GM13976 (cell line): ENCODE results near the gene STK39.

ENCODE experiments used
- DNase-seq: peaks from one replicate; pipeline ENCODE4 v3.0.0; 2012; ENCODE audit warnings: low spot score
- in situ Hi-C: fragments of 300-500 bp; cut with MboI; formaldehyde crosslinking; loops from one replicate; pipeline ENCODE4 v1.12.0; 2022; ENCODE audit warnings: low sequenced_read_pairs, mixed read lengths, inconsistent platforms; ENCODE audit not compliant: unreplicated experiment
- TF ChIP-seq, protein P1 (sequence below): IDR thresholded peaks from 2 replicates; pipeline ENCODE4 v1.5.1; 2012; ENCODE audit warnings: borderline replicate concordance, mild to moderate bottlenecking; ENCODE audit not compliant: insufficient read depth; ENCODE audit errors: extremely low read depth, missing control alignments, control extremely low read depth

The STK39 gene

DNA sequence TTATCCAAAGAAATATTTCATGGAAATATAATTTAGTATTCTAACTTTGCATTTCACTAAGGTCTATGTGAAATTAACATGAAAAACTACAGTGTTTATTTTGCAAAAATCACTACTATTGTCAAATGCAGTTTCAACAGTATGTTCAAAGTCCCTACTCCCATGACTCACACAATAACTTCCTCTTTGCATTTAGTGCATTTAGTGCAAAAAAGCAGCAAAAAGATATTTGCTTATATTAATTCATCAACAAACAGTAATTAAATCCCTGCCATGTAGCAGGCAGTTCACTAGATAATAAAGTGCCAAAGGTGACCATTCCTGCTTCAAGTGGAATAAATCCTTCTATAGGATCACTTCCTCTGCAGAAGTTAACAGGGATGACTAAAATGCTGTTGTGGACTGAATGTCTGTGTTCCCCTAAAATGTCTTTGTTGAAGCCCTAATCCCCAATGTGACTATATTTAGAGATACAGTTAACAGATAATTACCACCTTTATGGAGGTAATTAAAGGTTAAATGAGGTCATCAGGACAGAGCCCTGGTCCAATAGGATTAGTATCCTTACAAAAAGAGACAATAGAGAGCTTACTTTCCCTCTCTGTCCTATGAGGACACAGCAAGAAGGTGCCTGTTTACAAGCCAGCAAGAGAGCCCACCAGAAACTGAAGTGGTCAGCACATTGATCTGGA lies 61.7 kb downstream of the STK39 start:
- in situ Hi-C loops, result no loop called here
- TF ChIP-seq, protein P1, sequence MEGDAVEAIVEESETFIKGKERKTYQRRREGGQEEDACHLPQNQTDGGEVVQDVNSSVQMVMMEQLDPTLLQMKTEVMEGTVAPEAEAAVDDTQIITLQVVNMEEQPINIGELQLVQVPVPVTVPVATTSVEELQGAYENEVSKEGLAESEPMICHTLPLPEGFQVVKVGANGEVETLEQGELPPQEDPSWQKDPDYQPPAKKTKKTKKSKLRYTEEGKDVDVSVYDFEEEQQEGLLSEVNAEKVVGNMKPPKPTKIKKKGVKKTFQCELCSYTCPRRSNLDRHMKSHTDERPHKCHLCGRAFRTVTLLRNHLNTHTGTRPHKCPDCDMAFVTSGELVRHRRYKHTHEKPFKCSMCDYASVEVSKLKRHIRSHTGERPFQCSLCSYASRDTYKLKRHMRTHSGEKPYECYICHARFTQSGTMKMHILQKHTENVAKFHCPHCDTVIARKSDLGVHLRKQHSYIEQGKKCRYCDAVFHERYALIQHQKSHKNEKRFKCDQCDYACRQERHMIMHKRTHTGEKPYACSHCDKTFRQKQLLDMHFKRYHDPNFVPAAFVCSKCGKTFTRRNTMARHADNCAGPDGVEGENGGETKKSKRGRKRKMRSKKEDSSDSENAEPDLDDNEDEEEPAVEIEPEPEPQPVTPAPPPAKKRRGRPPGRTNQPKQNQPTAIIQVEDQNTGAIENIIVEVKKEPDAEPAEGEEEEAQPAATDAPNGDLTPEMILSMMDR, result no peak
- no peak for DNase-seq

DNA sequence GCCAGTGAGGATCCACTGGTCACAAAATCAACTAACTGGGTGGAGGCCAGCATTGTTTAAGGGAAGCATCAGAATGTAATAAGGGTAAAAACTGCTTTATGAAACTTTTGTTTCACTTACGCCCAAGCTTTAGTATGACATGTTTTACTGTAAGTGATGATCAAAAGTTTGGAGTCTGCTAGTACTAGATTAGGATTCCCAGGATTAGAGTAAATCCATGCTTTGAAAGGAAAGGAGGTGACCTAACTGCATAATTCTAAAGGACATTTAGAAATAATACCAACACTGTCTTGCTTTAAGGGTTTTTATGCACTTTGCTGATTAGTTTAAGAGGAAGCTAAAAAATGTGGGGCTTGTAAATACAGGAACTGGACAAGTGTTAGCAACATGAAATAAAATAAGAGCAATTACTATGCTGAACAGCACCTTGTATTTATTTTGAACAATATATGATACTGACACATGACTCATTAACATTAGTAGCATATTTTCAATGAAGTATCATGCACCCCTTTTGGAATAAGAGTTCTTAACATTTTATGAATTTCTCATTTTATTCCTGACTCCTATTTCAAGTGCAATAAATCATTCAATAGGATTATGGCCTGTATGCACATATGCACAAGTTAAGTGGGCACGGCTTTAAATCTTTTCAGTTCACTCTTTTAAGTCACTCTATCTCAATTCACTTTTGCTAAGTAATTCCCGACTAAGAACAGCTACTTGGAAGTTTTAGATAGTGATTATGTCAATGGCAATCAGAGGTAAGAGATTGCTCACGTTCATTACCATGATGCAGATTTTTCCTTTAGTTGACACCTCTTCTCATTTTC lies 62.5 kb downstream of the STK39 start:
- TF ChIP-seq, protein P1, result no peak
- DNase-seq, result no peak
- in situ Hi-C loops, result no loop called here

DNA sequence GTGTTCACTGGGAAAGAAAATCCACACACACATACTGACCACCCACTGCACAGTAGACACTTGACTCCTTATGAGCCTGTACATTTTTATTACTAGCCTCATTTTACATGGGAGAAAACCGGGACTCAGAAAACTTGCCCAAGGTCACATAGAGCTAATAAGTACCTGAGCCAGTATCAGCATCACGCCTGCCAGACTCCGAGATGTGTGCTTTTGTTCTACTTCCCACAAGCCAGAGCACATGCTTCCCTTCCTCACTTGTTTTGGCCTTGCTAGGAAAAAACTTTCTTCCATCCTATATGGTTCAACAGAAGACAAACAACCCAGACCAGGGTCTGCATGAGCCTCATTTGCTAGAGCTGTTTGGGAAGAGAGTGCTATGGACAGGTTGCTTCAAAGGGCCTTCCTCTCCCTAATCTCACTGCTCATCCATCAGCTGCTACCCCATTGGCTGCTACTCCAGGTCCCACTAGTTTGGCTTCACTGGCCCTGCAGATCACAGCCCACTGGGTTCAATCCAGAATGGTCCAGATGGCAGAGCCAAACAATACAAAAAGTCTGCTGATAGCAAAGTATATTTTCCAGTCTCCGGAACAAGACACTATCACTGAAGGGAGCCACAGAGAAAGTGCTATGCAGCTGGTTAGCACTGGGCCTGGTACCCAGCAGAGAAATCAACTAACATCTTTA lies 63.9 kb downstream of the STK39 start:
- DNase-seq, result no peak
- in situ Hi-C loops, result no loop called here
- TF ChIP-seq, protein P1, result no peak

DNA sequence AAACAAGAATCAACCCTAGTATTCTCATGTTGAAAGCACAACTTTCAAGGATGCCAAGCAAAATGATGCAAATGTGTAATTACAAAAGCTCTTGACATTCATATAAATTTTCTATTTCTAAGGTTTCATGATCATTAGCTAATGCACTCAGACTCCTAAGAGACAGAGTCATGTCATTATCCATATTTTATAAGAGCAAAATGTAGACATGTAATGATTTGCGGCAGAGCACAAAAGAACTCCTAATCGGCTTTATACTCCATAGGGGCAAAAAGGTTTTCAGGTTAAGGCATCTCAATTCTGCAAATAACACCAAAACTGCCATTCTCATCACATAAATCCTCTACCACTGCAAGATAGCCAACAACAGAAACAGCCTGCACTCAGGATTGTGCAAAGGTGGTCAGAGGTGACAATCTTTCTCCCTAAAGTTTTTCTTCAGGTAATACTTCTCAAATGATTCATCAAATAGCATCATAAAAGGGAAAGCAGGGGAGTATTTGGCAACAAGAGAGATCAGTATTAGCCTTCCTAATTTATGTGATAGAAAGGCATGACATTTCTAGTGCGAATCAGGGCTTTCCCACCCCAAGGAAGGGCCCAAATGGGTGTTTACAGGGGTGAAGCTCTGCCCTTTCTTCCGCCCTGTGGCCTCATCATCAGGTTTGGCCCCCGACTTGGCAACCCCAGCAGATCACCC lies 64.7 kb downstream of the STK39 start:
- DNase-seq, result no peak
- in situ Hi-C loops, result no loop called here
- TF ChIP-seq, protein P1, result no peak

DNA sequence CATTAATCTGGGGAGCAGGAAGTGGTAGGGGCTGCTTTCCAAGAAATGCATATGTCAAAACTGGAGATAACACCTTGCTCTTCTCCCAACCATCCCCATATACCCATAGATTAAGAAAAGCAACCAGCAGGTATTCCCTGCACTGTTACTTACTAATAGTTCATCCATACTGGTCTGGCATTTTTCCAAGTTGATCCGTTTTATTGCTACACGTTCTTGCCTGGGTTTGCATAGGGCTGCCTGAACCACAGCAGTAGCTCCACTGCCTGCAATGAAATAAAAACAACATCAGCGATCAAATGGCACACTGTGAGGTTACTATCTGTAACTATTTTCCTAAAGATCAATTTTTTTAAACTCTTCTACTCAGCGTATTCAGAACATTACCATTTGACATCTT lies 65.6 kb downstream of the STK39 start:
- in situ Hi-C loops, result no loop called here
- DNase-seq, result no peak
- TF ChIP-seq, protein P1, result no peak

DNA sequence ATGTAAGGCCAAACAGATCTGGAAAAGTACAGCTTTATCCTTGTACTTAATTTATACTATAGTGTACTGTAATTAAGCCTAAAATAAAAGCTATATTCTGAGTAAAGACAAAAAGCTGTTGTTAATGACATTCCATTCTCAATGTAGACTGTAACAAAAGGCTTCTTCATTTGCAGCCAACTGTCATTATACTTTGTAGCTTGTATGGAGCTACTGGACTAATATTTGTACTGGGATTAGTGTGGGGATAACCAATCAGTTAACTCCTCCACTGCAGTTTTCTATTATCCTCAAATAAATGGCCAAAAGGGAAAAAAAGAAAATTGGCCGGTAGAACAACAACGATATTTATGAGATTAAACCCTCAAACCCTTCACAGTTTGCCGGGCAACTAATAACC lies 66.5 kb downstream of the STK39 start:
- TF ChIP-seq, protein P1, result no peak
- DNase-seq, result no peak
- in situ Hi-C loops, result no loop called here
